ENCODE data around the gene TMEM164.
A peak's percentile ranks its signal among the peaks of the same experiment; 100 is the strongest.
"Not testable (repeated sequence)": the region's sequence is repeated elsewhere in the genome, so short reads cannot be mapped to it uniquely, and the experiment has no call there.

The TMEM164 gene

GRCh38 chrX:110002300-110003166 is at the start of gene TMEM164:
TMEM164 (plus strand) TSS chrX:110003114; CDS start chrX:110003775, 661 bp downstream.
- DNase-seq, result peak; percentile 82

GRCh38 chrX:109954333-109954732 is 48.6 kb upstream of the TMEM164 start:
- no peak for DNase-seq

GRCh38 chrX:109954955-109955354 is 48.0 kb upstream of the TMEM164 start:
- no peak for DNase-seq

- DNase-seq, result no peak
These were observed 44.6 kb upstream of the TMEM164 start for GRCh38 chrX:109958266-109958665.

- no peak for DNase-seq
These were observed 43.5 kb upstream of the TMEM164 start for GRCh38 chrX:109959356-109959871.

- no peak for DNase-seq
These were observed 38.5 kb upstream of the TMEM164 start for GRCh38 chrX:109964390-109964789.

GRCh38 chrX:109966246-109966645 is 36.7 kb upstream of the TMEM164 start:
- DNase-seq, result no peak

- no peak for DNase-seq
These were observed 35.8 kb upstream of the TMEM164 start for GRCh38 chrX:109967156-109967555.

- DNase-seq, result not testable (repeated sequence)
These were observed 32.1 kb upstream of the TMEM164 start for GRCh38 chrX:109970841-109971240.

GRCh38 chrX:109974906-109975655 is 27.8 kb upstream of the TMEM164 start:
- no peak for DNase-seq

- not testable (repeated sequence) for DNase-seq
These were observed 17.7 kb upstream of the TMEM164 start for GRCh38 chrX:109985210-109985609.

GRCh38 chrX:109987884-109988283 is 15.0 kb upstream of the TMEM164 start:
- no peak for DNase-seq

GRCh38 chrX:109990582-109991276 is 12.2 kb upstream of the TMEM164 start:
- DNase-seq, result no peak

GRCh38 chrX:109992203-109992602 is 10.7 kb upstream of the TMEM164 start:
- no peak for DNase-seq

GRCh38 chrX:109995155-109995554 is 7.8 kb upstream of the TMEM164 start:
- DNase-seq, result no peak

- DNase-seq, result no peak
These were observed 5.0 kb upstream of the TMEM164 start for GRCh38 chrX:109997786-109998452.

GRCh38 chrX:110000000-110000399 is 2.9 kb upstream of the TMEM164 start:
- DNase-seq, result no peak

- DNase-seq, result no peak
These were observed 1.8 kb upstream of the TMEM164 start for GRCh38 chrX:110000847-110001713.

- DNase-seq, result no peak
These were observed 1.1 kb upstream of the TMEM164 start for GRCh38 chrX:110001740-110002299.

GRCh38 chrX:110003167-110004156 is 548 bp downstream of the TMEM164 start:
- peak; percentile 51 for DNase-seq

Measured in activated CD8-positive, alpha-beta memory T cell treated with anti-CD3 and anti-CD28 coated beads, Interleukin-2, amount 50 U/mL, for 48 hours (primary cell).